BJ (cell line): Measurements from ENCODE around the gene STEAP3. TPM values are rescaled to one million over a fixed set of nuclear protein-coding genes. Genes with fewer than 3 reads are reported as not detected.

Experiments used
- CTCF ChIA-PET: fragments of 350-600 bp; formaldehyde crosslinking; extraction: SDS; loops from one replicate; lab custom pipeline; 2021; ENCODE audit warnings: antibody characterized with exemption, inconsistent platforms; lab: Yijun Ruan, JAX
- POLR2A ChIA-PET: fragments of 300-600 bp; sonication (Branson Sonifier 250); formaldehyde crosslinking; extraction: SDS; loops from one replicate; lab custom pipeline; 2021; ENCODE audit warnings: antibody characterized with exemption; lab: Charles Lee
- DNase-seq: peaks from one replicate; pipeline ENCODE4 v3.0.0-alpha.2; 2011; ENCODE audit warnings: low read depth
- H3K27me3 ChIP-seq: 2 replicates; pipeline ENCODE4 v1.6.0; 2011; ENCODE audit warnings: low read length; ENCODE audit not compliant: control insufficient read depth, insufficient read depth
- H3K36me3 ChIP-seq: 2 replicates; pipeline ENCODE4 v1.5.1; 2011; ENCODE audit warnings: low read length; ENCODE audit not compliant: control insufficient read depth, insufficient read depth
- H3K4me3 ChIP-seq: 2 replicates; pipeline ENCODE4 v1.5.1; 2011; ENCODE audit warnings: low read depth, mild to moderate bottlenecking, control low read depth, low read length
- CTCF ChIP-seq: IDR thresholded peaks from 2 replicates; pipeline ENCODE4 v1.5.1; 2011; ENCODE audit warnings: low read depth, mild to moderate bottlenecking, control low read depth, inconsistent platforms, low read length, moderate library complexity; ENCODE audit not compliant: insufficient read depth
- polyA plus RNA-seq: library from polyadenylated mRNA; depleted of rRNA; stranded (reverse); fragments of >200 nt; gene quantifications from 2 replicates; pipeline ENCODE4 v1.2.3, GENCODE V29; 2011

The STEAP3 gene
- polyA plus RNA-seq, 1 experiment = 13.9 TPM

- CTCF ChIA-PET = interaction anchor here (0.9 kb wide), 1 partner anchor 13 kb away, joined by 3 read pairs; no protein-coding TSS in a partner anchor
- no peaks in the 10 kb centered on the region for H3K36me3 ChIP-seq
- no peak for DNase-seq
- POLR2A ChIA-PET = no interaction called here
- peaks cover 7% of the 10 kb centered on the region for H3K27me3 ChIP-seq
- TF ChIP-seq CTCF = no peak
- no peak overlapping the region for H3K4me3 ChIP-seq
Observed at GRCh38 chr2:119205001-119205706, 18.5 kb upstream of the STEAP3 start.

GRCh38 chr2:119206201-119206600 lies 17.4 kb upstream of the STEAP3 start:
- Histone ChIP-seq H3K36me3 (no peaks in the 10 kb centered on the region), H3K4me3 (no peak overlapping the region), H3K27me3 (peaks cover 6% of the 10 kb centered on the region)
- ChIA-PET CTCF (interaction anchor here (0.9 kb wide), 1 partner anchor 12 kb away, joined by 3 read pairs; no protein-coding TSS in a partner anchor), POLR2A (no interaction called here)
- DNase-seq = no peak
- TF ChIP-seq CTCF = no peak

- ChIA-PET CTCF (interaction anchor here (0.9 kb wide), 1 partner anchor 11 kb away, joined by 4 read pairs; no protein-coding TSS in a partner anchor), POLR2A (no interaction called here)
- DNase-seq = no peak
Observed at GRCh38 chr2:119207447-119207846, 16.2 kb upstream of the STEAP3 start.

GRCh38 chr2:119208791-119209203 lies 14.8 kb upstream of the STEAP3 start:
- Histone ChIP-seq H3K4me3 (no peak overlapping the region), H3K36me3 (no peaks in the 10 kb centered on the region), H3K27me3 (peaks cover 6% of the 10 kb centered on the region)
- DNase-seq = no peak
- no peak for TF ChIP-seq CTCF
- ChIA-PET CTCF (no interaction called here), POLR2A (no interaction called here)

More at GRCh38 chr2:119207447-119207846, 16.2 kb upstream of the STEAP3 start:
- no peak for TF ChIP-seq CTCF
- H3K36me3 ChIP-seq = no peaks in the 10 kb centered on the region
- H3K27me3 ChIP-seq = peaks cover 6% of the 10 kb centered on the region
- no peak overlapping the region for H3K4me3 ChIP-seq

GRCh38 chr2:119212139-119212800 lies 11.4 kb upstream of the STEAP3 start:
- Histone ChIP-seq H3K4me3 (no peak overlapping the region), H3K27me3 (peaks cover 6% of the 10 kb centered on the region), H3K36me3 (no peaks in the 10 kb centered on the region)
- POLR2A ChIA-PET = no interaction called here
- CTCF ChIA-PET = interaction anchor here (1.0 to 2.6 kb wide), 2 partner anchors 10 to 78 kb away, joined by 3 to 6 read pairs; no protein-coding TSS in a partner anchor
- no peak for DNase-seq
- no peak for TF ChIP-seq CTCF
